Measurements from ENCODE around the gene UROC1. TPM values are rescaled to one million over a fixed set of nuclear protein-coding genes. Genes with fewer than 3 reads are reported as not detected.

Gene UROC1
- polyA plus RNA-seq, 1 of the 3 experiments (the other 2 are of a cell fraction), result not detected

- Histone ChIP-seq H3K27me3 (ENCODE audit: insufficient read depth) (no peaks in the 10 kb centered on the region), H3K9me2 (no peaks in the 10 kb centered on the region; the same call in 1 of the 2 replicates), H2AFZ (ENCODE audit: low read depth) (no peak overlapping the region), H3K27ac (ENCODE audit: low read depth in 2 of 2, low read length in 1 of 2) (no peak overlapping the region; a peak in 1 of 4 replicates), H3K4me3 (ENCODE audit: low read depth in 2 of 2, low read length in 1 of 2) (no peak overlapping the region), H3K9ac (no peak overlapping the region), H4K20me1 (ENCODE audit: insufficient read depth) (no peaks in the 10 kb centered on the region), H3K4me1 (ENCODE audit: control insufficient read depth in 1 of 2, insufficient read depth in 2 of 2, low read depth in 1 of 2, low read length in 1 of 2) (peaks cover 0 to 15% of the 10 kb centered on the region in 2 experiments; a peak in 1 of 4 replicates), H3K36me3 (replicated peaks in 1 of 2; ENCODE audit: control insufficient read depth in 1 of 2, insufficient read depth in 2 of 2, low read length in 1 of 2) (peaks cover 0 to 17% of the 10 kb centered on the region in 2 experiments), H3K4me2 (no peak overlapping the region), H3K79me2 (ENCODE audit: insufficient read depth) (no peaks in the 10 kb centered on the region), H3F3A (replicated peaks; ENCODE audit: insufficient read depth) (no peaks in the 10 kb centered on the region), H3K9me3 (no peaks in the 10 kb centered on the region; the same call in 1 of the 2 replicates)
- CTCF ChIA-PET, result interaction anchor here (0.7 kb wide), 1 partner anchor 42 kb away, joined by 3 read pairs; the partner anchor contains the start of gene ZXDC
- no peak for TF ChIP-seq SMC3 (IDR thresholded peaks at IDR 0.05; ENCODE audit: low read depth, low read length)
- TF ChIP-seq RCOR1 (IDR thresholded peaks at IDR 0.05; ENCODE audit: low read length), result no peak
- TF ChIP-seq FOXM1 (IDR thresholded peaks at IDR 0.05; ENCODE audit: low read depth), result no peak
- no peak for TF ChIP-seq ZBTB33 (IDR thresholded peaks at IDR 0.05; ENCODE audit: borderline replicate concordance, low read depth)
- TF ChIP-seq FOXJ3 (CRISPR knock-in tag; IDR thresholded peaks at IDR 0.05), result no peak
- TF ChIP-seq MEF2A (IDR thresholded peaks at IDR 0.05; ENCODE audit: borderline replicate concordance, low read depth), result no peak
- TF ChIP-seq TCF12 (IDR thresholded peaks at IDR 0.05), result no peak
- TF ChIP-seq IRF3 (IDR thresholded peaks at IDR 0.05; ENCODE audit: low read depth, low read length), result no peak
- no peak for TF ChIP-seq CHD2 (IDR thresholded peaks at IDR 0.05; ENCODE audit: low read length, partially characterized antibody)
- TF ChIP-seq EZH2phosphoT487 (IDR thresholded peaks at IDR 0.05; ENCODE audit: borderline replicate concordance, low read depth), result no peak
- TF ChIP-seq GABPA (IDR thresholded peaks at IDR 0.05; ENCODE audit: low read depth), result no peak
- TF ChIP-seq NFIC (IDR thresholded peaks at IDR 0.05; ENCODE audit: borderline replicate concordance), result no peak
- no peak for TF ChIP-seq TAF1 (IDR thresholded peaks at IDR 0.05; ENCODE audit: borderline replicate concordance, low read depth, low read length)
- TF ChIP-seq USF2 (IDR thresholded peaks at IDR 0.05; ENCODE audit: borderline replicate concordance, low read depth, low read length), result no peak
- POLR2A ChIA-PET, result interaction anchor here (0.5 kb wide), 1 partner anchor 238 kb away, joined by 3 read pairs; no protein-coding TSS in a partner anchor
- no peak for DNase-seq
- WGBS (ENCODE audit: low lambda C conversion rate), result 88% methylated on average over 8 of the region's 13 CpGs
These were observed 83.9 kb downstream of the UROC1 start for GRCh38 chr3:126433496-126434263.
